ENCODE results near the gene FBLN2. TPM values are rescaled to one million over a fixed set of nuclear protein-coding genes. Genes with fewer than 3 reads are reported as not detected.

The FBLN2 gene
- total RNA-seq, 4 donors from 2014 or later, result 85.9 to 187 (median 117) TPM

GRCh38 chr3:13593615-13594014, 44.7 kb downstream of the FBLN2 start:
- no peak for ATAC-seq
- Histone ChIP-seq H3K27me3 (peaks cover 26% of the 10 kb centered on the region), H3K4me1 (peaks cover 0 to 24% (median 11%) of the 10 kb centered on the region in 3 donors), H3K27ac (no peak overlapping the region), H3K9me3 (no peaks in the 10 kb centered on the region), H3K4me3 (no peak overlapping the region), H3K36me3 (no peaks in the 10 kb centered on the region)
- TF ChIP-seq EP300 (IDR thresholded peaks at IDR 0.05) (no peak), CTCF (IDR thresholded peaks at IDR 0.05) (no peak), POLR2A (IDR thresholded peaks at IDR 0.05) (no peak), POLR2AphosphoS5 (IDR thresholded peaks at IDR 0.05) (no peak)
- 53 to 75% methylated on average over 6 of the region's 10 CpGs for WGBS, 2 donors (ENCODE audit: low coverage in 1 of 2)

GRCh38 chr3:13594146-13594545, 45.2 kb downstream of the FBLN2 start:
- TF ChIP-seq CTCF (IDR thresholded peaks at IDR 0.05) (no peak), POLR2A (IDR thresholded peaks at IDR 0.05) (no peak), POLR2AphosphoS5 (IDR thresholded peaks at IDR 0.05) (no peak), EP300 (IDR thresholded peaks at IDR 0.05) (no peak)
- Histone ChIP-seq H3K4me1 (peaks cover 0 to 29% (median 11%) of the 10 kb centered on the region in 3 donors), H3K27me3 (peaks cover 26% of the 10 kb centered on the region), H3K4me3 (no peak overlapping the region), H3K9me3 (no peaks in the 10 kb centered on the region), H3K27ac (no peak overlapping the region), H3K36me3 (no peaks in the 10 kb centered on the region)
- 72% methylated on average over 6 of the region's 8 CpGs; no CpG with 5 or more reads in 1 of the 2 donors for WGBS, 2 donors (ENCODE audit: low coverage in 1 of 2)
- no peak for ATAC-seq

GRCh38 chr3:13594991-13595421, 46.1 kb downstream of the FBLN2 start:
- no peak for ATAC-seq
- H3K36me3 ChIP-seq, result no peaks in the 10 kb centered on the region
- WGBS, 2 donors (ENCODE audit: low coverage in 1 of 2), result 40 to 47% methylated on average over 2 of the region's 10 CpGs
- TF ChIP-seq POLR2A (IDR thresholded peaks at IDR 0.05), result no peak
- no peak for TF ChIP-seq CTCF (IDR thresholded peaks at IDR 0.05)
- no peak for TF ChIP-seq POLR2AphosphoS5 (IDR thresholded peaks at IDR 0.05)
- TF ChIP-seq EP300 (IDR thresholded peaks at IDR 0.05), result no peak
- H3K9me3 ChIP-seq, result no peaks in the 10 kb centered on the region
- H3K4me1 ChIP-seq, result peaks cover 0 to 36% (median 11%) of the 10 kb centered on the region in 3 donors
- no peak overlapping the region for H3K27ac ChIP-seq
- H3K4me3 ChIP-seq, result no peak overlapping the region
- peaks cover 26% of the 10 kb centered on the region for H3K27me3 ChIP-seq

- H3K27me3 ChIP-seq, result peaks cover 26% of the 10 kb centered on the region
- WGBS, 2 donors (ENCODE audit: low coverage in 1 of 2), result 82 to 89% methylated on average over 2 to 3 of the region's 5 CpGs
- TF ChIP-seq POLR2A (IDR thresholded peaks at IDR 0.05), result no peak
- TF ChIP-seq EP300 (IDR thresholded peaks at IDR 0.05), result no peak
- no peak for TF ChIP-seq POLR2AphosphoS5 (IDR thresholded peaks at IDR 0.05)
- TF ChIP-seq CTCF (IDR thresholded peaks at IDR 0.05), result no peak
- ATAC-seq, result no peak
- peaks cover 0 to 36% (median 11%) of the 10 kb centered on the region in 3 donors for H3K4me1 ChIP-seq
- no peak overlapping the region for H3K4me3 ChIP-seq
- no peak overlapping the region for H3K27ac ChIP-seq
- H3K36me3 ChIP-seq, result no peaks in the 10 kb centered on the region
- no peaks in the 10 kb centered on the region for H3K9me3 ChIP-seq
Observed at GRCh38 chr3:13595485-13595884, 46.6 kb downstream of the FBLN2 start.

GRCh38 chr3:13596426-13597205, 47.7 kb downstream of the FBLN2 start:
- 73 to 87% methylated on average over 3 of the region's 3 CpGs for WGBS, 2 donors (ENCODE audit: low coverage in 1 of 2)

More at GRCh38 chr3:13596426-13597205, 47.7 kb downstream of the FBLN2 start:
- TF ChIP-seq POLR2A (IDR thresholded peaks at IDR 0.05) (no peak), POLR2AphosphoS5 (IDR thresholded peaks at IDR 0.05) (no peak), CTCF (IDR thresholded peaks at IDR 0.05) (no peak), EP300 (IDR thresholded peaks at IDR 0.05) (no peak)
- Histone ChIP-seq H3K36me3 (no peaks in the 10 kb centered on the region), H3K27me3 (peaks cover 26% of the 10 kb centered on the region), H3K4me3 (no peak overlapping the region), H3K4me1 (peaks cover 0 to 36% (median 11%) of the 10 kb centered on the region in 3 donors), H3K27ac (no peak overlapping the region), H3K9me3 (no peaks in the 10 kb centered on the region)
- no peak for ATAC-seq

Measured in gastroesophageal sphincter (tissue), 4 donors.